ENCODE results near the gene PRSS33.

The PRSS33 gene, protein sequence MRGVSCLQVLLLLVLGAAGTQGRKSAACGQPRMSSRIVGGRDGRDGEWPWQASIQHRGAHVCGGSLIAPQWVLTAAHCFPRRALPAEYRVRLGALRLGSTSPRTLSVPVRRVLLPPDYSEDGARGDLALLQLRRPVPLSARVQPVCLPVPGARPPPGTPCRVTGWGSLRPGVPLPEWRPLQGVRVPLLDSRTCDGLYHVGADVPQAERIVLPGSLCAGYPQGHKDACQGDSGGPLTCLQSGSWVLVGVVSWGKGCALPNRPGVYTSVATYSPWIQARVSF

DNA sequence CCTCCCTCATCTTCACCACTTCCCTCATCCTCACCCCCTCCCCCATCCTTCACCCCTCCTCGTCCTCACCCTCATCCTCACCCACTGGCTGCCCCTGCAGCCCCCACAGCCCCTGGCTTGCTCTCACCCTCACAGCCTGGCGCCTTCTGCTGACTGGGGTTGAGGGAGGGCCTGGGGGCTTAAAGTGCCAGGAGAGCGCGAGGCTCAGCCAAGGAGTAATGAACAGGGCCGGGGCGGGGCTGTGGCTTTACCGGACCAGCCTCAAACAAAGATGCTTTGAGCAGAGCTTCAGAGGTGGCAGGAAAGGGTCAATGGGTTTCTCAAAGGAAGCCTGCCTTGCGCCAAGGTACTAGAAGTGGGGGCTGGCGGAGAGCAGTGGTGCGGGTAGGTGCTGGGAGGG, at the start of gene PRSS33:
Gene PRSS33 (minus strand): TSS at position 155 of the 400 bp plus-strand sequence. CDS start 1,013 bp downstream, outside the sequence.
- DNase-seq, result no peak

DNA sequence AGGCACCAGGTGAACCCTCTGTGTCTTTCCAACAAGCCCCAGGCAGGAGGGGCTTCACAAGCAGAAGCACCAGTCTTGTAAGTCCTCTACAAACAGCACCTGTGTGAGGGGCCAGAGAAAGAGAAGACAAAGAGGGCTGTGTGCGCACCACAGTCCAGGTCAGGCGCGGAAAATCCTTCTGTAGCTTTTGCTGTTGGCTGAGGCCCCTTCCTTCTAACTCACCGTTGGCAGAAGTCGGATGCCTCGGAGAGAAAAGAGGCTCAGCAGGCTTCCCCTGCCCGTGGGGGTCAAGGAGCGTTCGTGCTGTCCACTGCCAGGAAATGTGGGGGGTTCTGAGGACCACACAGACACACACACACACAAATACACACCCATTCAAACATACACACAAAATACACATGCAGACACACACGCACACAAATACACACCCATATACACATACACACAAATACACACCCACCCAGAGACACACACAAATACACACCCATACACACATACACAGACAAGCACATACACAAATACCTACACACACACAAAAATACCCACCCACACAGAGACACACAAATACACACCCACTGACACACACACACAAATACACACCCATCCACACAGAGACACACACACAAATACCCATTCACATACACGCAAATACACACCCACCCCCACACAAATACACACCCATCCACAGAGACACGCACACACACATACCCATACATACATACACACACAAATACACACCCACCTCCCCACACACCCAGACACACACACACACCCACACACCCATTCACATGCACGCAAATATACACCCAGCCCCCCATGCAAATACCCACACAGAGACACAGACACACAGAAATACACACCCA, 49.5 kb upstream of the PRSS33 start:
- no peak for DNase-seq

DNA sequence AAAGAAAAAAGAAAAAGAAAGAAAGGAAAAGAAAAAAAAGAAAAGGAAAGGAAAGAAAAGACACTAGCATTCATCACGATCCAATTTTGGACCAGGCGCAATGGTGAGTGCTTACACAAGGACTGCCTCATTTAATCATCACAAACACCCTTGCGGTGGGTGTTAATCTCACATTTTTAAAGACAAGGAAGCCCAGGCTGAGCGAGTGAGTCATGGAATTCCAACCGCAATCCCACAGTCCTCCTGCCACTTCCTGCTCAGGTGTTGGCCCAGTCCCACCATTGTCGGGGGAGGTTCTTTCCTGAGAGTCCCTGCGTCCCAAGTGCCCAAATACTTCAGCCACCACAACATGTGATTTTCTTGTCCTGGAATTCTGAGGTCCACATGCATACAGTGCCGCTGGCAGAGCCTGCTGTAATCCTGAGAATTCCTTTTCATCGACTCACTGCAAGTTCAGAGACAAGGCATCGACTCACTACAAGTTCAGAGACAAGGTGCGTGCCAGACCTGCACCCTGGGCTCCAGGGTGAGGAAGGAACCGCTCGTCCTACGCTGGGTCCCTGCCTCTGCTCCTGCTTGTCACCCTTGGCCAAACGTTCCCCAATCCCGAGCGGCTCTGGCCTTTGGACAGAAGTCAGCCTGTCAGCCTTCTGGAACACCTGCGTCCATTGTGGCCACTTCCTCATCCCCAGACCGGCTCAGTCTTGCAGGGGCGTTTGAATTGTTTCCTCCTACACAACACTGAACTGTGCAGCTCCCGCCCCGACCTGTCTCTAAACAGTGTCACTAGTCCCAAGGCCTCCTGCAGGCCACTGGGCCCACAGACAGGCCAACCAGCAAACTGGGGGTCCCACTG, 48.5 kb upstream of the PRSS33 start:
- DNase-seq, result no peak

- no peak for DNase-seq
Observed at GRCh38 chr16:2834968-2835367, 47.6 kb upstream of the PRSS33 start.

DNA sequence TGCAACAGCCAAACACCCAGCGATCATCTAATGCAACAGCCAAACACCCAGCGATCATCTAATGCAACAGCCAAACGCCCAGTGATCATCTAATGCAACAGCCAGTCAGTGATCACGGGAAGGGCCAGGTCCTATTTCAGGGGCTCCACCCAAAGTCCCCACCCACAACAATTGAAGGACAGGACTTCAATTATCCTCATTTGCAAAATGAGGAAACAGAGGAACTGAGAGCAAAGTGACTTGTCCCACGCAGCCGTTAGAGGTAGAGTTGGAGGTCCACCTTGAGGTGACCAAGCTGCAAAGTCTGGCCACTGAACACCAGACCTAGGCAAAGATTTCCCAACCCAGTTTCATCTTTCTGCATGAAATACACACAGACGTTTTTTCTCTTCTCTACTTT, 46.4 kb upstream of the PRSS33 start:
- DNase-seq, result no peak

- no peak for DNase-seq
Observed at GRCh38 chr16:2831203-2831602, 43.8 kb upstream of the PRSS33 start.

- DNase-seq, result no peak
Observed at GRCh38 chr16:2830355-2830695, 43.0 kb upstream of the PRSS33 start.

- no peak for DNase-seq
Observed at GRCh38 chr16:2829501-2830354, 42.4 kb upstream of the PRSS33 start, which contains the start of gene ZG16B. Gene ZG16B (plus strand): TSS chr16:2830303. CDS start chr16:2830442, 139 bp downstream.

DNA sequence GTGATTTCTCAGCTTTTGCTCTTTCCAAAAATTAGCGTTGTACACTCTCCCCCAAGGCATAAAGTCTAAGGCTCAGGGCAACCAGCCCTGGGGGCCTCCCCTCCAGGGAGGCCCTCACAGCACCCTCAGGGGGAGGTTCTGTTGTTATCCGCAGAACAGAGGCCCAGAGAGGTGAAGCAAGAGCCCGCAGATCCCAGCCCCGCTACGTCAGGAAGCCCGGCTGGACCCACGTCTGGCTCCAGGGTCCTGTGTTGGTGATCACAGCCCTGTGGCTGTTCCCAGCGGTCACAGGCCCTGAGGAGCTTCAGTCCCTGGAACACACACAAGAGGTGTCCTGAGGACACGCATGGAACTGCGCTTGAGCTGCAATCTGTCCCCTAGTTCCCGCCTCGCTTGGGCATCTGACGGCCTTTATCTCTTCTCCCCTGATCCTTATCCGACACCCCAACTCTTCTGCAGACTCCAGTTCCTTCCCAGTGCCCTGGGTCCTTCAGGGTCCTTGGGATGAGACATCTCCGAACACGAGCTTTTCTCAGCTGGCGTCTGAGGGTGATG, 41.6 kb upstream of the PRSS33 start:
- DNase-seq, result no peak

GRCh38 chr16:2828521-2828840, 41.1 kb upstream of the PRSS33 start:
- DNase-seq, result no peak

- DNase-seq, result no peak
Observed at GRCh38 chr16:2827831-2828520, 40.6 kb upstream of the PRSS33 start.

GRCh38 chr16:2827374-2827791, 40.0 kb upstream of the PRSS33 start:
- no peak for DNase-seq

DNA sequence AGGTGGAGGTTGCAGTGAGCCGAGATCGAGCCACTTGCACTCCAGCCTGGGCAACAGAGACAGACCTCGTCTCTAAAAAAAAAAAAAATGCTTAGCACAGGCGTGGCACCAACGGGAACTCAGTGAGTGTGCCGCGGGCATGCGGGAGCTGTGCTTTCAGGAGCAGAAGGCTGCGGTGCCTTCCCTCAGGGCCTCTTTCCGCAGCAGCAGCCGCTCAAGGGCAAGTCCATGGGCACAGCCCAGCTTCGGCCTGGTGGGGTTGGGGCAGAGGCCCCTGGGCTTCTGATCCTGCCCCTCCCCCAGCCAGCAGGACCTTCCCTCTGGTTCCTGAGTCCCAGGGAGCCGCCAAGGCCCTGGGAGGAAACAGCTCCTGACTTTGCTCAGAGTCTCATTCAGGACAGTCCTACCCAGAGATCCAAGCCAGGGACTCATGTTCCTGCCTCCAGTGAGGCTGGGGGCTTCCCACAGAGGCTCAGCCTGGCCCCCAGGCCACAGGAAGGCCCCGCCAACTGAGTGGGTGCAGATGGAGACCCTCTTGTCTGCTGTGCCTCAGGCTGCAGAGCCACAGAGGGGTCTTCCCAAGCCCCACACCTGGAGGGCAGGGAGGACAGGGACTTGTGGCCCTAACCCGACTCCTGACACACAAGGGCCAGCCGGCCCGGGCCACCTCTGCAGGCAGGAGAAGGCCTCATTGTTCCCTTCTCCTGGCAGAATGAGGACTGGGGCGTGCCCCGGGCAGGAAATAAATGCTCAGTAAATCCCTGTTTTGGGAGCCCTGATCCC, 39.4 kb upstream of the PRSS33 start:
- DNase-seq, result no peak

GRCh38 chr16:2825906-2826305, 38.5 kb upstream of the PRSS33 start:
- DNase-seq, result no peak

DNA sequence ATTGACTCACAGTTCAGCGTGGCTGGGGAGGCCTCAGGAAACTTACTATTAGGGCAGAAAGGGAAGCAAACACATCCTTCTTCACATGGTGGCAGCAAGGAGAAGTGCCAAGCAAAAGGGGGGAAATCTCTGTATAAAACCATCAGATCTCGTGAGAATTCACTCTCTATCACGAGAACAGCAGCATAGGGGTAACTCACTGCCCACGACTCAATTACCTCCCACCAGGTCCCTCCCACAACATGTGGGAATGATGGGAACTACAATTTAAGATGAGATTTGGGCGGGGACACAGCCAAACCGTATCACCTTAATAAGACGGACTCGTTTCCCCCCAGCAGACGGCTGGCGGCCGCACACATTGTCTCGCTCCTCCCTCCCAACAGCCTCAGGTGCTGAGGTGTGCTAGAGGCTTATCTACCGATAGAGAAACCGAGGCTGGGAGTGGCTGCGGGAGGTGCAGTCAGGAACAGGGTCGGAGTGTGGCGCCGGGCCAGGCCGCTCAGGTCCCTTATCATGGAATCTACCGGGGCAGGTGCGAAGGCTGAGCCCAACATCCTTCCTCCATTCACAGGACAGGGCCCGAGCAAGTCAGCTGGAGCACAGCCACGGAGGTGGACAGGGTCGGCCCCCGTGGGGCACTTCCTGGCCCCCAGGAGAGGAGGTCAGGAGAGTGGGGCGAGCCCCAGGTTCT, 37.8 kb upstream of the PRSS33 start:
- no peak for DNase-seq

DNA sequence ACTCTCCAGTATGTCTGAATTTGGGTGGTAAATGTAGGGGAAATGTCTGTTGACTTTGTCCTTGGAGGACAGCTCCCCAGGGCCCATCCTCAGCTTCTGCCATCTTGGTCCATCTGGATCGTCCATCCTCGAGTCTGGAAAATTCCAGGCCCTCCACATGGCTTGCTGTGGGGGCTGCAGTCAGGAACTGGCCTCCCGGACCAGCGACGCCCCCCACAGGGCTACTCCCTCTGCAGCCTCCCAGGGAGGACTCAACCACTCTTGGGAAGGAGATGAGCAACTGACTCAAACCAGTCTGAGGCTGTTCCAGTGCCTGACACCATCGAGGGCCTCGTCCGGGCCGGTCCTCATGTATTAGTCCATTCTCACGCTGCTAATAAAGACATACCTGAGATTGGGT, 37.3 kb upstream of the PRSS33 start:
- no peak for DNase-seq

DNA sequence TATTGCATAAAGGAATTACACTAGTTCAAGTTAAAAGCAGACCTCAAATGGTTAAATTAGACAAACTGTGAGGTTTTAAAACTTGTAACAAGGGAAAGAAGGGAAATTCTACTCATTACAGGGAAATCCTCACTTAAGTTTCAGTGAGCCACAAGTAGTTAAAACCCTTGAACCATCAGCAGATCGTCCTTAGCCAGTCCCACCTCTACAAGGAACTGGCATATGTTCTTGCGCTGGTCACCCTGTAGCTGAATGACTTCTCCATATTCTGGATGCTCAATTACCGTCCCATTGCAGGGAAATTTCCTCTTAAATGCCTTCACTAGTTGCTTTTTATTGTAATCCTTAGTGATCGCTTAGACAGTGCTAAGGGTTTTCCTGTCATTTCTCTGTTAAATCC, 35.1 kb upstream of the PRSS33 start:
- no peak for DNase-seq

DNA sequence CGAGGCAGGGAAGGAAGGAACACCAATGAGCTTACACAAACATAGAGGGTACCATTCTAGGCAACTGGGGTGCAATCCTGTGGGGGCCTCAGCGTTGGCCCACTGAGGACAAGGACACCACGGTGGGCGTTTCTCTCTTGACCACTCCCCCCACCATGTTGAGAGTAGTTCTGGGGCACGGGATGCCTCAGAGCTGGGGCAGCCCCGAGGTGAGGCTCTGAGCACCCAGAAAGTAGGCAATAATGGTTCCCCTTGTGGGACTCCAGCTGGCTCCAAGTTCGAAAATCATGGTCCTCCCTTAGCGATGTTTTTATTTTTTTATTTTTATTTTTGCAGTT, 34.8 kb upstream of the PRSS33 start:
- DNase-seq, result no peak

- DNase-seq, result no peak
Observed at GRCh38 chr16:2821487-2822157, 34.3 kb upstream of the PRSS33 start.
